Peyer's patch (tissue), 4 donors: ENCODE results near the gene KRTAP19-2. TPM values are rescaled to one million over a fixed set of nuclear protein-coding genes. Genes with fewer than 3 reads are reported as not detected.
"Not testable (repeated sequence)": the region's sequence is repeated elsewhere in the genome, so short reads cannot be mapped to it uniquely, and the experiment has no call there.

ENCODE experiments used
- DNase-seq, 3 donors: peaks; one replicate each; pipeline ENCODE4 v3.0.0-alpha.2; 2017 to 2019
- H3K27ac ChIP-seq, 4 donors: fragments of 200-600 bp; sonication (generic); one replicate each; pipeline ENCODE4 v1.5.1; 2016 to 2019
- H3K27me3 ChIP-seq, 2 donors: fragments of 200-600 bp; sonication (generic); one replicate each; pipeline ENCODE4 v1.5.1; 2019
- H3K36me3 ChIP-seq, 3 donors: fragments of 200-600 bp; sonication (generic); one replicate each; pipeline ENCODE4 v1.5.1; 2016 to 2019
- H3K4me1 ChIP-seq, 4 donors: fragments of 200-600 bp; sonication (generic); one replicate each; pipeline ENCODE4 v1.5.1; 2016 to 2019
- H3K4me3 ChIP-seq, 4 donors: fragments of 200-600 bp; sonication (generic); 1 replicate in 3 of 4; 2 replicates in 1 of 4; pipeline ENCODE4 v1.5.1; 2016 to 2019; ENCODE audit warnings: mild to moderate bottlenecking in 1 of 4
- H3K9me3 ChIP-seq, 4 donors: fragments of 200-600 bp; sonication (generic); one replicate each; pipeline ENCODE4 v1.5.1; 2016 to 2019; ENCODE audit warnings: mild to moderate bottlenecking in 1 of 4
- POLR2A ChIP-seq, 2 donors: fragments of 450-650 bp; IDR thresholded peaks; one replicate each; pipeline ENCODE4 v1.5.1; 2017; ENCODE audit warnings: antibody characterized with exemption in 2 of 2, mild to moderate bottlenecking in 2 of 2, moderate library complexity in 2 of 2
- total RNA-seq, 4 donors: library from RNA; depleted of rRNA; stranded (reverse); fragments of >200 nt; gene quantifications; one replicate each; pipeline ENCODE4 v1.1.0, GENCODE V29; 2016
- TF ChIP-seq, protein P1 (sequence below), 6 experiments: fragments of 450-650 bp in 4 of 6; fragments of 200-600 bp in 2 of 6; sonication (generic) in 1 of 6; IDR thresholded peaks; one replicate each; pipeline ENCODE4 v1.5.1; 2017 to 2019; ENCODE audit warnings: antibody characterized with exemption in 6 of 6, mild to moderate bottlenecking in 3 of 6, moderate library complexity in 1 of 6

KRTAP19-2 gene, protein sequence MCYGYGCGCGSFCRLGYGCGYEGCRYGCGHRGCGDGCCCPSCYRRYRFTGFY
- not detected for total RNA-seq

DNA sequence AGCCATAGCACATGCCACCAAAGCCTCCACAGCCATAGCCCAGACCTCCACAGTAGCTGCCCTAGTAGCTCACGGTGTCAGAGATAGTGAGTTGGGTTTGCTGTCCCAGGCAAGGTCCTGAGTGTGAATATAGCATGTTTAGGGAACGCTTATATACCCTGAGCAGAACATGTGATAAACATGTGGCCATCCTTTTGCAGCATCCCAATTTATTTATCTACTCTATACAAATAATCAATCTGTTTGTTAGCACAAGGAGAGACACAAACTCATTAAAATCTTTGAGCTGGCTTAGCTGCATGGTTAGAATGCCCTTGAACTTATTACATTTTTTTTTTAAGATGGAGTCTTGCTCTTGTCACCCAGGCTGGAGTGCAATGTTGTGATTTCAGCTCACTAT, at the start of gene KRTAP19-2:
Gene KRTAP19-2 (minus strand): TSS at position 101 of the 400 bp plus-strand sequence. CDS start 88 bp downstream, at position 13.
- no peak within 1 kb of the TSS for H3K4me3 ChIP-seq
- TF ChIP-seq, protein P1, sequence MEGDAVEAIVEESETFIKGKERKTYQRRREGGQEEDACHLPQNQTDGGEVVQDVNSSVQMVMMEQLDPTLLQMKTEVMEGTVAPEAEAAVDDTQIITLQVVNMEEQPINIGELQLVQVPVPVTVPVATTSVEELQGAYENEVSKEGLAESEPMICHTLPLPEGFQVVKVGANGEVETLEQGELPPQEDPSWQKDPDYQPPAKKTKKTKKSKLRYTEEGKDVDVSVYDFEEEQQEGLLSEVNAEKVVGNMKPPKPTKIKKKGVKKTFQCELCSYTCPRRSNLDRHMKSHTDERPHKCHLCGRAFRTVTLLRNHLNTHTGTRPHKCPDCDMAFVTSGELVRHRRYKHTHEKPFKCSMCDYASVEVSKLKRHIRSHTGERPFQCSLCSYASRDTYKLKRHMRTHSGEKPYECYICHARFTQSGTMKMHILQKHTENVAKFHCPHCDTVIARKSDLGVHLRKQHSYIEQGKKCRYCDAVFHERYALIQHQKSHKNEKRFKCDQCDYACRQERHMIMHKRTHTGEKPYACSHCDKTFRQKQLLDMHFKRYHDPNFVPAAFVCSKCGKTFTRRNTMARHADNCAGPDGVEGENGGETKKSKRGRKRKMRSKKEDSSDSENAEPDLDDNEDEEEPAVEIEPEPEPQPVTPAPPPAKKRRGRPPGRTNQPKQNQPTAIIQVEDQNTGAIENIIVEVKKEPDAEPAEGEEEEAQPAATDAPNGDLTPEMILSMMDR (IDR thresholded peaks at IDR 0.05) = no peak
- TF ChIP-seq POLR2A (IDR thresholded peaks at IDR 0.05) = no peak
- H3K9me3 ChIP-seq = no peaks in the 10 kb centered on the region
- H3K36me3 ChIP-seq = no peaks in the 10 kb centered on the region
- H3K27me3 ChIP-seq = no peaks in the 10 kb centered on the region
- DNase-seq = no peak
- H3K27ac ChIP-seq = no peak within 1 kb of the TSS
- H3K4me1 ChIP-seq = no peaks in the 10 kb centered on the region

DNA sequence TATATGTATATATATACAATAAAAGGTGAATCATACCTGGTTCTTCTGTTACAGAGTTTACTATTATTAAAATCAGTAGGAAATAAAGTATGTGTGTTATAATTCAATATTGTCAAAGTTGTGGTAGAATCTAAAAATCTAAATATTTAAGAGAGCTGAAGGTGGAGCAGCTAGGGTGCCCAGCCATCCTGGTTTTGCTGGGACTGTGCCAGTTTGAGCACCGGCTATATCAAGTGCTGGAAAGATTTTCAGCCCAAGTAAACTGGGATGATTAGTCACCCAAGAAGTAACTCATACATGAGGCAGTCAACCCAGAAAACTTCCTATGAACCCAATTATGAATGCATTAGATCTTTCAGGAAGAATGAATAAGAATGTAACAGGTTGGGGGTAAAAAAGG, 31.6 kb upstream of the KRTAP19-2 start:
- TF ChIP-seq, protein P1 (IDR thresholded peaks at IDR 0.05) = no peak
- TF ChIP-seq POLR2A (IDR thresholded peaks at IDR 0.05) = no peak
- no peak overlapping the region for H3K4me3 ChIP-seq
- no peaks in the 10 kb centered on the region for H3K4me1 ChIP-seq
- H3K36me3 ChIP-seq = no peaks in the 10 kb centered on the region
- H3K9me3 ChIP-seq = no peaks in the 10 kb centered on the region
- no peak overlapping the region for H3K27ac ChIP-seq
- no peaks in the 10 kb centered on the region for H3K27me3 ChIP-seq
- DNase-seq = no peak

DNA sequence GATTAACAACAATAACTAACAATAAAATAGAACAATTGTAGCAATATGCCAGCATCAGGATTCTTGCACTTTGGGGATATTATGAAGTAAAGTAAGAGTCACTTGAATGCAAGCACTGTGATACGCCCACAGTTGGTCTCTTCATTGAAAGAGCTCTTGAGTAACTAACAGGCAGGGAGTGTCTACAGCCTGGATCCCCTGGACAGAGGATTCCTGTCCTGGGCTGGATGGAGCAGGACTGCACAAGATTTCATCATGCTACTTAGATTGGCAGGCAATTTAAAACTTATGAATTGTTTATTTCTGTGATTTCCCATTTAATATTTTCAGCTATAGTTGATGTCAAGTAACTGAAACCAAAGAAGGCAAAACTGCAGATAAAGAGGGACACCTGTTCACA, 28.4 kb upstream of the KRTAP19-2 start:
- Histone ChIP-seq H3K4me3 (no peak overlapping the region), H3K27me3 (no peaks in the 10 kb centered on the region), H3K9me3 (no peaks in the 10 kb centered on the region), H3K27ac (no peak overlapping the region), H3K36me3 (no peaks in the 10 kb centered on the region), H3K4me1 (no peaks in the 10 kb centered on the region)
- no peak for DNase-seq
- TF ChIP-seq, protein P1 (IDR thresholded peaks at IDR 0.05) = no peak
- TF ChIP-seq POLR2A (IDR thresholded peaks at IDR 0.05) = no peak

GRCh38 chr21:30505621-30506205, 18.5 kb upstream of the KRTAP19-2 start:
- not testable (repeated sequence) for H3K36me3 ChIP-seq, H3K4me1 ChIP-seq, H3K4me3 ChIP-seq, H3K27ac ChIP-seq, DNase-seq, H3K27me3 ChIP-seq, H3K9me3 ChIP-seq

DNA sequence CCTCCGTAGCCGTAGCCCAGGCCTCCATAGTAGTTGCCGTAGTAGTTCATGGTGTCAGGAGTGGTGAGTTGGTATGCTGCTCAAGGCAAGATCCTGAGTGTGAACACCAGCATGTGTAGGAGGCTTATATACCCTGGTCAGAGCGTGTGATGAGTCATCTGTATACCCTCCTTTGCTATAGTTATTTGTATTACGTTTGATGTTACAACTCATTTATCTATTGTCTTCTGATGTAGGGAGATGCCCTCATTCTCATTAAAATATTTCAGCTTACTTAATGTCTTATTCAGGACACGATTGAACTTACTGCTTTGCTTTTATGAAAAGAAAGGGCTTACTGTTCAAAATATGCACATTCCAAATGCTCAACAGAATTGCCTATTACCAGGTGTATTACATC, 14.8 kb upstream of the KRTAP19-2 start, which contains the start of gene KRTAP19-5:
Gene KRTAP19-5 (minus strand): TSS at position 101 of the 400 bp plus-strand sequence. CDS start 51 bp downstream, at position 50.
- no peak within 1 kb of the TSS for H3K27ac ChIP-seq
- H3K36me3 ChIP-seq = no peaks in the 10 kb centered on the region
- no peak for DNase-seq
- no peak for TF ChIP-seq POLR2A (IDR thresholded peaks at IDR 0.05)
- TF ChIP-seq, protein P1 (IDR thresholded peaks at IDR 0.05) = no peak
- no peak within 1 kb of the TSS for H3K4me3 ChIP-seq
- H3K9me3 ChIP-seq = no peaks in the 10 kb centered on the region
- H3K27me3 ChIP-seq = no peaks in the 10 kb centered on the region
- no peaks in the 10 kb centered on the region for H3K4me1 ChIP-seq

DNA sequence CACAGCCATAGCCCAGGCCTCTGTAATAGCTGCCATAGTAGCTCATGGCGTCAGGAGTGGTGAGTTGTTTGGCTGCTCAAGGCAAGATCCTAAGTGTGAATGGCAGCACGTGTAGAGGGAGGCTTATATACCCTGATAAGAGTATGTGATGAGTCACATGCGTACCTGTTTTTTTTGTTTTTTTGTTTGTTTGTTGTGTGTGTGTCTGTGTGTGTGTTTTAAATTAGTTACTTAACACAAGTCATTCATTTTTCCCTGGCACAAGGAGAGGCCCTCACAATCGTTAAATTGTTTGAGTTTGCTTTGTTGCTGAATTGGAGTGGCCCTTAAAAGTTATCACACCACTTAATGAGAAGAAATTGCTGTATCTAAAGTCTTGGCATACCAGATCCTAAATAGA, 9.8 kb upstream of the KRTAP19-2 start, which contains the start of gene KRTAP19-4:
Gene KRTAP19-4 (minus strand): TSS at position 101 of the 400 bp plus-strand sequence. CDS start 55 bp downstream, at position 46.
- Histone ChIP-seq H3K4me1 (no peaks in the 10 kb centered on the region), H3K4me3 (no peak within 1 kb of the TSS), H3K36me3 (no peaks in the 10 kb centered on the region), H3K9me3 (no peaks in the 10 kb centered on the region), H3K27me3 (no peaks in the 10 kb centered on the region), H3K27ac (no peak within 1 kb of the TSS)
- DNase-seq = no peak
- no peak for TF ChIP-seq POLR2A (IDR thresholded peaks at IDR 0.05)
- TF ChIP-seq, protein P1 (IDR thresholded peaks at IDR 0.05) = no peak
